ENCODE data around the gene LRMDA.

Gene LRMDA

DNA sequence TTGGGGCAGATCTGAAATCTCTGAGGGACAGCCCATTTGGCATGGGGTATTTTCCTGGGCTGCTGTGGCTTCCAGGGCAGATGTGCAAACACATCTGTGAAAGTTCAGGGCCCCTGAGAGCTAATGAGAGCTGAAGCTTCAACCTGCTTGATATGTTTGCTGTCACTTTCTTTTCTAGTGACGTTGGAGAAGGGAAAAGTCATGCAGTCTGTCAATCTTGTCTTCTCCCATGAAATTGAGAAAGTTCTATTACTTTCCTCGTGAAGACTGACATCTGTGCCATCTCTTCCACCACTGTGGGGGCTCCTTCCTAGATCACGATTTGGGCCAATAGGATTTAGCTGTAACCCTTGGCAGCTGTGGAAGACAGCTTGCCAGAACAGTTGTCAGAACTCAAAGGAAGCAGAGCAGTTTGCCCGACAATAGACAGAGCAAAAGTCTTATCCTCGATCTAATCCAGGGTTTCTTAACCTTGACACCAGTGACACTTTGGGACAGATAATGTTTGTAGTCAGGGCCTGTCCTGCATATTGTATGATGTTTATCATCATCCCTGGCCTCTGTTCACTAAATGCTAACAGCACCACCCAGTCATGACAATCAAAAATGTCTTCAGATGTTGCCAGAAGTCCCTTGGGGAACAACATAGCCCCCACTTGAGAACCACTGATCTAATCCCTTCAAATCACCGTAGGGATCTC is 586.5 kb downstream of the LRMDA start:
- DNase-seq, result no peak

DNA sequence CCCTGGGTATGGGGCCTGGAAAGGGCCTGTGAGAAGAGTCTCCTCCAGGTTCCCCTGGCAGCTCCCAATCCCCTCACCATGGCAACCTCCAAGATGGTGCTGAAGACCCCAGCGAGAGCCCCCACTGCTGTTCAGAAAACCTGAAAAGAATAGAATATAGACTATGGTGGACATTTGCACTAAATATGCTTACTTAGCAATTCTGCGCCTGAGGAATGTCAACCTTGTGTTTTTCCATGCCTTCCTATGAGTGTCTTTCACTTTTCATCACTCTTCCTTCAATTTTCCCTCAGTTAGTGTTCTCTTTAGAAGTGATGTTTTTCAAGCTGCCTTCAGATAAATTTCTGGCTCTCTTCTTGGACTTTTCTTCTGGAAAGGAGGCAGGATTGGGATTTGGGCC is 589.2 kb downstream of the LRMDA start:
- no peak for DNase-seq

- DNase-seq, result no peak
These were observed 590.0 kb downstream of the LRMDA start for GRCh38 chr10:76021398-76021797.

- DNase-seq, result no peak
These were observed 590.9 kb downstream of the LRMDA start for GRCh38 chr10:76022366-76022765.

GRCh38 chr10:76023007-76023406 is 591.6 kb downstream of the LRMDA start:
- no peak for DNase-seq

GRCh38 chr10:76024460-76025123 is 593.2 kb downstream of the LRMDA start:
- no peak for DNase-seq

DNA sequence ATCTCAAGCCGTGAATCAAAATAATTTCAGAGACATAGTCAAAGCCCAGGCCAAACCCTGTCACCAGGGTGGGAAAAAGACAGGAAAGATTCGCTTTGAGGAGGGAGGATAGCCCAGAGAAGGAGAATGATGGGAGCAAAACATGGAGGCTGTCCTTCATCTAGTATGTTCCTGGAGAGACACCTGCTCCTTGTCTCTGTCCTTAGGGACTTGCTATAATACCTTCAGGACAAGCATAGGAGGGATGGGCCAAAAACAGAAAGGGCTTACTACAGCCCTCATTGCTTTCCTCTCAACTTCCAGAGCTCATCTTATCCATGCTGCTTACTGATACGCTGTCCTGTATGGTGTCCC is 593.7 kb downstream of the LRMDA start:
- DNase-seq, result no peak

- DNase-seq, result no peak
These were observed 594.9 kb downstream of the LRMDA start for GRCh38 chr10:76026176-76026771.

DNA sequence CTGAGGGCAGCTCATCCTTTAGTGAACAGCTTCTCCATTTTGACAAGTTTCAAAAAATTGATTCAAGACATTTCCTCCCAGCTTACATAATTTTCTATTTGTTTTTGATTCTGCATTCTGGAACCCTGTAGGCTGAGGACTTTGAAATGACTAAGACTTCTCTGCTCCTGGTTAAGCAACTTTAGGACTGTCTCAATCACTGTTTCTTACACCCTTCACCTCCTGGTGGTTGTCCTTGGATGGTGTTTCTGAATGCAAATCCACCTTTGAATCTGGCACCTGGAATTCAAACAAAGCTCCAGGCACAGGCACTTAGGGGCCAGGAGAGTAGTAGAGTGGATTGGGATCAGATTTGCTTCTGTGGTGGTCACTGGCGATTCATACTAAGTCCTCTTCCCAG is 595.5 kb downstream of the LRMDA start:
- DNase-seq, result no peak

GRCh38 chr10:76029782-76030181 is 598.4 kb downstream of the LRMDA start:
- no peak for DNase-seq

DNA sequence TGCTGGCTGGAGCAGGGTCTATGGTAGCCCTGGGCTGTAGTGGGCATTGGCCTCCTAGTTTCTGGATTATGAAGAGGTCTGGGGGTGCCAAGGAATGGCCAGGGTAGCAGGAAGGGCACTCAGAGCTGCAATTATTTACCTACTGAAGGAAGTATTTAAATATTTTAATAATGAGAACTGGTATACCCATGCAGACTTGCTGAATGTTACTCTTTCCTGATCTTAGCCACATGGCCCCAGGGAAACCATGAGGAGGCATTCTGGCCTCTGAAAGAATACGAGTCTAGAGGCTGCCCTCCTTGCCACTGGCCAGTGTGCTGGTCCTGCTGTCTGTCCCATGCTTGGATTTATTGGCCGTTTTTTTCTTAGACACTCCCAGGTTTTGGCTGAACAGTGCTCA is 599.7 kb downstream of the LRMDA start:
- DNase-seq, result no peak

- no peak for DNase-seq
These were observed 600.6 kb downstream of the LRMDA start for GRCh38 chr10:76031769-76032699.

- DNase-seq, result no peak
These were observed 601.2 kb downstream of the LRMDA start for GRCh38 chr10:76032700-76033039.

DNA sequence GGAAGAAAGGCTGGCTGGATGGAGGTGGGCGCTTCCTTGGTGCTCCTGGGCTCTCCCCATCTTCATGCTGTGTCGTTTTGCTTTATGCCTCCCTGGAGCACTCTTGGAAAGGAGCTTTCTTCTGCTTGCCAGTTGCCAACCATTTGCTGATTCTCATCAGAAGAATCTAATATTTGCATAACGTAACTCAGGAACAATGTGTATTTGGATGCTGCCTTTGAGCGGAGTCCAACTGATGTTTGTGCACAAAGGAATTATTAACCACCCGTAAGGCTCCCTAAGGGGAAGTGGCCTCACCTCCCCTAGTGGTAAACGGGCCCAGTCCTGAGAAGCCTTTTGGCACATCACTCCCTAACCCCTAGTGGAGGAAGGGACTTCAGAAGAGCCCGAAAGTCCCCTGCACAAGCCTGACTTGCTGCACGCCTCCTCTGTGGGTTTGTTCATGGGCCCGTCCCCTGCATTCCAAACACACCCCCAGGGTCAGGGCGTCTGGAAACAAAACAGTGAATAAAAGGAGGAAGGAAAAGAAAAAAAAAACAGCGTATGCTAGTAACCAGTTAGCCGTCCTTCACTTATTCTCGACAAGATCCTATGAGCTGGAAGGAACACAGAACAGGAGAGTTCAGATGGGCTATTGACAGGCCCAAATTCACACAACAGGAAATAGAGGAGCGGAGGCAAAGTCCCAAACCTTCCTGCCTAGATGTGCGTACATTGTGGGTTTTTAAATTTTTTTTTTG is 602.2 kb downstream of the LRMDA start:
- DNase-seq, result no peak

DNA sequence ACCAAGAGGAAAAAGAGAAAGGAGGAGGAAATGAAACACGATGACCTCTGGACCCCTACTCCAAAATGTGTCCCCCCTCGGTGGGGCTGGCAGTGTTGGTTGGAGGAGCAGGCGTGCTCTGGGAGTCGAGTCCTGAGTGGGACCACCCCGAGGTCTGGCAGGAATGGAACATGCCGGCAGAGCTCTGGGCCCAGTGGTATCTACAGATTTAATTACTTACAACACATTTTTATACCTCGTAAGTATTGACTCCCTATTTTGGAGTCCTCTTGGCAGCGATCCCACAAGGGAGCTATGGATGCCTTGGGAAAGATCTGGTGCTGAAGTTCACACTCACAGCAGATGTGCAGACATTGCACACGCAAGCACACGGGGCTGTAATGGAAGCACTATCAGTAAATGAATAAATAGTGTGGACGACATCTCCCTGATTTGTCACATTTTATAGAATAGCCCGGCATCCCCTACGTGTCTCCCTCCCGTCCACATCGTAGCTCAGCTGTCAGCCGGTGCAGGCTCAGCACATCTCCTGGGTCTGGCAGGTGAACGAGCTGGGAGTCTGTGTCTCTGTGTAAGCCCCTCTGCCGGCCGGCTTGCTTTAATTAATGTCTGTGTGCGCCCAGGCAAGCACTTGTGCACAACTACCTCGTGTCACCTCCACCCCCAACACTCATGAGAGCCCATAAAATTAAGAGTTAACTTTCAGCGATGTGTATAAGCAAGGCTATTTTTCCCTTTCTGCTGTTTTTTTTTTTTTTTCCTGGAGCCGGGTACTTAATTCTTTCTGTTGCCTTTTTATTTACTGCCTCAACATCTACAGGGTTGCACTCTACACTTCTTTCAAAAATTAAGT is 603.2 kb downstream of the LRMDA start:
- no peak for DNase-seq

- no peak for DNase-seq
These were observed 604.0 kb downstream of the LRMDA start for GRCh38 chr10:76035206-76036110.

DNA sequence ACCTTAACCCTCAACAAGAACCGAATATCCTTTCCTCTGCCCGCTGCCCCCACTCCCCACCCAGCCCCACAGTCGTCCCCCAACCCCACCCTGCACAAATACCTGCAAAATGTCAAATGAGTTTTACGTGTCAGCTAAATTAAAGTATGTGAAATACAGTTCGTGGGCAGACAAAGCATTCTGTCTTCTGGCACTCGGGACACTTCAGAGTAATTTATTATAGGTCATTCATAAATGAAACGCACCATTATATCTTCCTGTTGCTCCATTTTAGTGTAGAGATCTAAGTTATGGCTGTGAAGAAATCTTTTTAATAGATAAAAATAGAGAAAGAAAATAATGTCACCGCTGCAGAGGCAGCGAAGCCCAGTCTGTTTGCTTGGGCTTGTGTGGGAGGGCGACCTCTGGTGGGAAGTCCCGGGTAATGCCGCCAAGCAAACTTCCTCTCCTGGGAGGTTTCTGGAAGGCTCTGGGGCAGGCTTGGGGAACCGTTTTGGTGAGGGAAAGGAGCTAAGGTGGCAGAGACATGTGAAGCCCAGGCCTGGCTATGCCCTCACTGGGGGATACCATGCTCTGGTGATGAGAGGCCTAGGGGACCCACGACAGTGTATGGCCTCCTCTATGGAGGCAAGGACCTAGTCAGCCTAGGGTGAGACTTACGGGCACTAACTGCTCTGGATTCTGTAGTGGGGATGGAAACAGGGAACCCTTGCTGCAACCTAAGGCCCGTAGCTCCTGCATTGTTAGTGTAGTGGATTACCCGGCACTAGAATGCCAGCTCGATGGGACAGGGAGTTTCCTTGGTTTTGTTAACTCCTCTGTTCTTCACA is 604.9 kb downstream of the LRMDA start:
- DNase-seq, result peak; percentile 38

- no peak for DNase-seq
These were observed 605.5 kb downstream of the LRMDA start for GRCh38 chr10:76036962-76037361.

- no peak for DNase-seq
These were observed 606.2 kb downstream of the LRMDA start for GRCh38 chr10:76037531-76038155.

Measured in CD4-positive, alpha-beta T cell treated with Interleukin-10 for 1 hour (primary cell).